DMS53 treated with DMSO at 0.1 percent for 48 hours (cell line): ENCODE results near the gene GPER1.
"Not testable (repeated sequence)": the region's sequence is repeated elsewhere in the genome, so short reads cannot be mapped to it uniquely, and the experiment has no call there.

Source experiments
- DNase-seq: peaks from one replicate; lab custom pipeline; 2025; ENCODE audit not compliant: unreplicated experiment; lab: John Stamatoyannopoulos, UW

Gene GPER1

GRCh38 chr7:1087952-1088920 lies at the start of gene GPER1:
Gene GPER1, plus strand, starts transcription at chr7:1088113. Its CDS starts 3,616 bp downstream, at chr7:1091729.
- no peak for DNase-seq

DNA sequence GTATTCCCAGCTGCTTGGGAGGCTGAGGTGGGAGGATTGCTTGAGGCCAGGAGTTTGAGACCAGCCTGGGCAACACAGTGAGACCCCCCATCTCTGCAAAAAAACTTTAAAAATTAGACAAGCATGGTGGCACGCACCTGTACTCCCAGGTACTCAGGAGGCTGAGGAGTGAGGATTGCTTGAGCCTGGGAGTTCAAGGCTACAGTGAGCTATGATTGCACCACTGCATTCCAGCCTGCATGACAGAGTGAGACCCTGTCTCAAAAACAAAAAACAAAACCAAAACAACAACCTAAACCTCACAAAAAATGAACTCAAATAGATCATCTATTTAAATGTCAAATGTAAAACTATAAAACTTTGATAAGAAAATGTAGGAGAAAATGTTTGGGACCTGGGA lies 47.7 kb upstream of the GPER1 start:
- not testable (repeated sequence) for DNase-seq

GRCh38 chr7:1040790-1041189 lies 47.1 kb upstream of the GPER1 start:
- no peak for DNase-seq

DNA sequence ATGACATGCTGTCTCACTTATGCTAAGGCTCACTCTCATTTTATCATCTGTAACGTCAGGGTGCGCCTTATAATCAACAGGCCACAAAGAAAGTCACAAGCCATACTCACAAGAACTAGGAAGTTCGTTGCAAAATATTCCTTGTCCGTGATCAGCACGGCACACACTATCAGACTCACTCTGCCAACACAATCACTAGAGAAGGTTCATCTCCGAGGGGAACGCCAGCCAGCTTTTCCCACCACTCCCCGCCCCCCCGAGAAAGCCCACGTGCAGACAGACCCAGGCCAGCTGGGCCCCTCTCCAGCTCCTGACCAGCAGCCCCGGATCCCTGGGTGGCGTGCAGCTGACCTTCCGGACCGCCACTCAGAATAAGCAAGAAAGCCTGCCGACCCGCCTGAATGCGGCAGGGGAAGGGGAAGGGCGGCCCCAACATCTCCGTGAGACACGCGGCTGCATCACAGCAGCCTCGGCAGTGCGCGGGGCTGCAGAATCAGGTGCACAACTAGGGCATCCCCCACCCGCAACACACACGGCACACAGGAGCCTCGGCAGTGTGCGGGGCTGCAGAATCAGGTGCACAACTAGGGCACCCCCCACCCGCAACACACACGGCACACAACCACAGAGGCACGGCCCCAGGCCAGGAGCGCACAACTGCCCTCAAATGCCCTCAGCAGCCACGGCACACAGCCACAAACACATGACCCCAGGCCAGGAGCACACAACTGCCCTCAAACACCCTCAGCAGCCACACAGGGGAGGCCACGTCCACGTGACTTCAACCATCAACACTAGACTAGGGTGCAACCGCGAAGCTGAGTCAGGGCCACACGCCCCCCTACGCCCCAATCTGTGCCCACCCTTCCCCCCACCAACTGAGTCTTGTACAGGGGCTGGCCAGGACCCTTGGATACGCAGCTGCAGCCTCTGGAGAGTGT lies 46.1 kb upstream of the GPER1 start:
- DNase-seq: no peak

- DNase-seq: no peak
Observed at GRCh38 chr7:1042492-1042833, 45.5 kb upstream of the GPER1 start.

DNA sequence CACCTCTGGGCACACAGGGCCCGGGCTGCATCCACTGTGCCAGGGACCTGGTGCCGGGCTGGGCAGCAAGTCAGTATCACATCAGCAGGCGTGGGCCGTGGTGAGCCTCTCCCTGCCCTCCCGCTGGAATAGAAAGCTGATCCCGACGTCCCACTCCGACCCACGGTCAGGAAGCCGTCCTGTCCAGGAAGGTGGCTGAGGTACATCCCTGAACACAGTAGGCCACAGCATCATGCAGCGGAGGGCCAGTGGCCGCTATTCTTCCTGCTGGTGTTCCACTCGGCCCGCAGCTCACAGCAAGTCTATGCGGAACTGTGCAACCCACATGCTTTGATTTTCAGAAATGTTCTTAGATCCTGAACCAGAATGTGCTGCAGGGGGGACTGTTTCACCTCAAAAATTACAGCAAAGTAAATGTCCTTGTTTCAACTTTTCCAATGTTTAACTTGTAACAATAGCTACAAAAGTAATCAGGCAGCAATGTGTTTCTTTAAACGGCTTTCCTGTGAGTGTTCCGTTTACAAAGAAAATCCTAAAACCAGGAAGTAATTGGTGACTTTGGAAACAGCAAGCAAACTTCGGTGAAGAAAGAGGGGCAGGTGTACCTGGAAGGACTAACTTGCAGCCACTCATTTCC lies 44.2 kb upstream of the GPER1 start:
- no peak for DNase-seq

GRCh38 chr7:1044189-1045068 lies 43.5 kb upstream of the GPER1 start, which contains the start of gene GPR146:
Gene GPR146, plus strand, starts transcription at chr7:1044546. Its CDS starts 12,970 bp downstream, at chr7:1057516.
- peak; percentile 79 for DNase-seq

- DNase-seq: no peak
Observed at GRCh38 chr7:1045069-1046063, 42.5 kb upstream of the GPER1 start.

- no peak for DNase-seq
Observed at GRCh38 chr7:1046722-1047679, 40.9 kb upstream of the GPER1 start.

- DNase-seq: no peak
Observed at GRCh38 chr7:1049006-1049741, 38.7 kb upstream of the GPER1 start.

GRCh38 chr7:1049801-1050200 lies 38.1 kb upstream of the GPER1 start:
- no peak for DNase-seq

DNA sequence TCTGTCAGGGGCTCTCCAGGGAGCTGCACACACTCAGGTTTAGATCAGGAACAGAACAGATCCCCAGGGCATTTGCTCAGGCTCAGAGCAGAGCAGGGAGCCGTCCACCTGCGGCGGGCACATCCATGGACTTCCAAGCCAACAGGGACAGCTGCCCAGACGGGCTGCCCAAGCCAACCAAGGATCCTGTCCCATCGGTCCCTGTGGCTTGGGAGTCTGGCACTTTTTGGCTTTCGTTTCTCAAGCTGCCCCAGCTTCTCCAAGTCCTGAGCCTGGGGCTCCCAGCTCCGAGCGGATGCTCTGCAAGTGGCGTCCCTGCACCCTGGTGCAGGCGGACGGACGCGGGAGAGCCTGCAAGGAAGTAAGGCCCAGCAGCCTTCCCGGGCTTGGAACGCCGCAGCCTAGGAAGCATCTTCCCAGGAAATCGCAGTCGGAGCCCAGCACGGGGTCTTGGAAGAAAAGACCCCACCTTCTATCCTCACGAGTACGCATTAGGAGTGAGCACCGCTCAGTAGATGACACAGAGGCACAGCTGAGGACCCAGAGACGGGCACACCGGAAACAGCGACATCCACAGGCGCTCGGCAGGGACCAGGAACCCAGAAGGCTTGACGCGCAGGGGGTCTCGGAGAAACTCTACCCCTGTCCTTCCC lies 37.5 kb upstream of the GPER1 start:
- no peak for DNase-seq

- DNase-seq: no peak
Observed at GRCh38 chr7:1050956-1051690, 36.8 kb upstream of the GPER1 start.

DNA sequence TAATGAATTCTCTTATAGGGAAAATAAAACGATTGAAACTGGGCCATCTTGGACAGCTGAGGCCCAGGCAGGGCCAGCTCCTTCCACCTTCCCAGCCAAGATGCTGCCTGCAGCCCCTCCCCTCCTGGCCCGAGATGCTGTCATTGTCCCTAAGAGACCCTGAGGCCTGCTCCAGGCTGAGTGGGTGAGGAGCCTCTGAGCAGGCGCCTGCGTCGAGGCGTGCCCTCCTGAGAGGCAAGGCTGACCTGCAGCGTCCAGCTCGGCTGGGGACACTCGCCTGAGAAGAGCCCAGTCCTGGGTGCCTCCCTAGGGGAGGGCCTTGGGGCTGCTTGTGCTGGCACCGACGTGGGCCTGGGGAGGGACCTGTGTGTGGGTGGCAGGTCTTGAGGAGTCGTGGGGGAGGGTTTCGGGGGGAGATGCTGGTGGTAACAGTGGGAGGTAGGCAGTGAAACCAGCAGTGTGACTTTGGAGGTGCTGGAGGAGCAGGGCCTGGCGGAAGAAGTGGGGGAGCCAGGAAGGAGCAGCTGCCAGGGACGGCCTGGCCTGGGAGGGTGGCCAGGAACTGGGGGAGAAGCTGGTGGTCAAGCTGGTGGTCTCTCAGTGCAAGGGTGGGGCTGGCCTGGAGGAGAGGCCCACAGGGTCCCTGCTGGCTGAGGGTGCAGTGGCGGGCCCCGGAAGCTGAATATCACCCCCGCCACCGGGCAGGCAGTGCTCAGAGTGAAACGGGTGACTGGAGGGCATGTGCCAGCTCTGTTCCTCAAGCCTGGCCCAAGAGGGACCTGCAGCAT lies 35.7 kb upstream of the GPER1 start:
- DNase-seq: no peak

DNA sequence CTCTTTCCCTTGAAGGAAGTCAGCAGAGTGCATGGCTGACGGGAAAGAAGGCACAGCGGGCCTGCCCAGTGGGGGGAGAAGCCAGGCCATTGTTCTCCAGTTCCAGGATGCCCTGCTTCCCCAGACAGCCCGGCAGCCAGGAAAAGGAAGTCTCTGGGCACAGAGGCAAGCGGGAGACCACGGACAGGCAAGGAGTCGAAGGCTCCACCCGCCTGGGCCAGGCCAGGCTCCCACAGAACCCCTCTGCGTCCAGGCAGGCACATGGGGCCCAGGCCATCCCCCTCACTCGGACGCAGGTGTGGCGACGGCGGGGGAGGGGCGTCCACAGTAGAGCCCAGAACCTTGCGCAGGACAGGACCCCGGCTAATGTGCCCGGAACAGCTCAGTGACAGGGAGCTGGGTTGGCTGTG lies 34.9 kb upstream of the GPER1 start:
- DNase-seq: no peak
